ENCODE measurements around the gene NPIPA8. TPM values are rescaled to one million over a fixed set of nuclear protein-coding genes. Genes with fewer than 3 reads are reported as not detected.
"Not testable (repeated sequence)": the region's sequence is repeated elsewhere in the genome, so short reads cannot be mapped to it uniquely, and the experiment has no call there.

Gene NPIPA8
- total RNA-seq, 2 donors from 2014 or later, result 3.2 TPM; not detected in 1

DNA sequence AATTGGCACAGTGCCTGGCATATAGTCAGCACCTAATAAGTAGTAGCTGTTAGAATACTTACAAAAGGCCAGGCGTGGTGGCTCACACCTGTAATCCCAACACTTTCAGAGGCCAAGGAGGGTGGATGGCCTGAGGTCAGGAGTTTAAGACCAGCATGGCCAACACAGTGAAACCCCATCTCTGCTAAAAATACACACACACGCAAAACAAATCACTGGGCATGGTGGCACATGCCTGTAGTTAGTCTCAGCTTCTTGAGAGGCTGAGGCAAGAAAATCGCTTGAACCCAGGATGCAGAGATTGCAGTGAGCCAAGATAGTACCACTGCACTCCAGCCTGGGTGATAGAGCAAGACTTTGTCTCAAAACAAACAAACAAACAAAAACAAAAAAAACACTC is 29.3 kb downstream of the NPIPA8 start:
- H3K4me3 ChIP-seq; H3K27me3 ChIP-seq (replicated peaks; ENCODE audit: insufficient read depth); H3K36me3 ChIP-seq; DNase-seq (ENCODE audit: low spot score); H3K9me3 ChIP-seq; H3K27ac ChIP-seq; H3K4me1 ChIP-seq (replicated peaks); intact Hi-C loops (cut with DNase I): not testable (repeated sequence)
- no CpG with 5 or more reads among the region's 3 CpGs for WGBS

DNA sequence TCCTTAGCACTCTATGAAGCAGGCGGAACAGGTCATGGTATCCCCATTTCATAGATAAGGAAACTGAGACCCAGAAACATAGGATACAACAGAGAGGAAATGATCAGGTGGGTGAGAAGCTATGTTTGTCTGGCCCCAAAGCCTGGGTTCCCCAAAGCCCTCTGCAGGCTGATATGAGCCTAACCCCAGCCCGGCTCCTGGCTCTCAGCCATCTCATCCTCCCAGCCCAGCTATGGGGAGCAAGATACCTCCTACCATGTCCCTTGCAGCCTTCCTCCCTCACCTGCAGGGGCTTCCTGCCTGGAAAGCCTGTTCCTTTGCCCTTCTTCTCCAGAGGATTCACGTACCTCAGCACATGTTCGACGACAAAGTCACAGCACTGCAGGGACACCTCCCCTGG is 30.5 kb downstream of the NPIPA8 start:
- intact Hi-C loops (cut with DNase I); DNase-seq (ENCODE audit: low spot score); H3K4me3 ChIP-seq; H3K36me3 ChIP-seq; H3K27me3 ChIP-seq (replicated peaks; ENCODE audit: insufficient read depth); H3K4me1 ChIP-seq (replicated peaks); H3K9me3 ChIP-seq; H3K27ac ChIP-seq: not testable (repeated sequence)
- no CpG with 5 or more reads among the region's 5 CpGs for WGBS

DNA sequence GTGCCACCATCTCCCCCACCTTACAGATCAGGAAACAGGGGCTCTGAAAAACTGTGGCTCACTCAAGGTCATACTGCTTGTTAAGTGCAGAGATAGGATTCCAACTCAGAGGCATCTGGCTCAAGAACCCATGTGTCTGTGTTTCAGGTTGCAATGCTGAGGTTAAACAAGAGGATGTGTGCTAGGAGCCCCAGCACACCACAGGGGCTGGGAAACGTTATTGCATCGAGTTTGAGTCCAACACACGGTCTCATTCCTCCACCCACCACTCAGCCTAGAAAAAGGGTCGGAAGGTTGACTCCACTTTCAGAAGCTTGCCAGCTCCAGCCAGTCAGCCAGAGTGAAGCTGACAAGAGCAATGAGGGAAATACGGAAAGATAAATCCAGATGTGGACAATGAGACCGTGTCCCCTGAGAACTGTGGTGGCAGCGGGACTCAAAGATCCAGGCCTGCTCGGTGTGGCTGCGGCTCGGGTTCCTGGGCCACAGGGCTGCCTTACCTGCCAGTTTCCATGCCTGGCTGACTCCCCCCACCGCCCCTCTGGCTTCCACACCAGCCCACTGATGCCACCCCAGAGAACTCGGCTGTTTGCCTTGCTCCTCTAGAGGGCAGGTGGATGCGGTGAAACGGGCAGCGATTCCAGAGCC is 33.4 kb downstream of the NPIPA8 start:
- H3K27me3 ChIP-seq (replicated peaks; ENCODE audit: insufficient read depth); intact Hi-C loops (cut with DNase I); H3K9me3 ChIP-seq; DNase-seq (ENCODE audit: low spot score); H3K4me1 ChIP-seq (replicated peaks); H3K36me3 ChIP-seq; H3K27ac ChIP-seq; H3K4me3 ChIP-seq: not testable (repeated sequence)
- WGBS, result 35% methylated on average over 4 of the region's 15 CpGs

DNA sequence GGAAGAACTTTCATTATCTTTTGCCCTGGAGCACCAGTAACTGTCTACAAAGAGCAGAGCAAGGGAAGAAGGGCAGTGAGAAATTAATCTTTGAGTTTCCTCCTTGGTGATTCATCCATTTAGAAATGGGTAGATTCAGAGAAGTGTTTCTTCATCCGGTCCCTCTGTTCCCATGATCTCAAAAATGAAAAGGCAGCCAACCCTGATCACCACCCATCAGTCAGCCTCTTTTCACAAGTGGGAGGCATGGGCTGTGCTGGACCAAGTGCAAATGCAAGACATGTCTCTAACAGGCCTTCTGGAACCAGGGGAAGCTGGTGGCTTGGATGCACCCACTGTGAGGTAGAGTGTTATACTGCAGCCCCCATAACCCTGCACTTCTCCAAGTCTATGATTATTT is 38.8 kb downstream of the NPIPA8 start:
- H3K9me3 ChIP-seq; H3K27ac ChIP-seq; H3K4me1 ChIP-seq (replicated peaks); H3K4me3 ChIP-seq; H3K27me3 ChIP-seq (replicated peaks; ENCODE audit: insufficient read depth); DNase-seq (ENCODE audit: low spot score); H3K36me3 ChIP-seq; intact Hi-C loops (cut with DNase I): not testable (repeated sequence)
- no CpG with 5 or more reads among the region's 1 CpG for WGBS

DNA sequence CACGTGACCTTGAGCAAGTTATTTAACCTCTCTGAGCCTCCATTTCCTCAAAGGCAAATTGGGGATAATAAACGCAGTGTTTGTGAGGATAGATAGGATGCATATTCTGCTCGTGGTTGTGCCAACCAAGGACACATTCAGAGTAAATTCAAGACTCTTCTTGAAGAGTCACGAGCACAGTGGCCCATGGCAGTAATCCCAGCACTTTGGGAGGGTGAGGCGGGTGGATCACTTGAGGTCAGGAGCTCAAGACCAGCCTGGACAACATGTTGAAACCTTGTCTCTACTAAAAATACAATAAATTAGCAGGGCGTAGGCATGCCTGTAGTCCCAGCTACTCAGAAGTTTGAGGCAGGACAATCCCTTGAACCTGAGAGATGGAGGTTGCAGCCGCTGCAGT is 39.6 kb downstream of the NPIPA8 start:
- H3K9me3 ChIP-seq; H3K4me1 ChIP-seq (replicated peaks); DNase-seq (ENCODE audit: low spot score); H3K27ac ChIP-seq; intact Hi-C loops (cut with DNase I); H3K27me3 ChIP-seq (replicated peaks; ENCODE audit: insufficient read depth); H3K36me3 ChIP-seq; H3K4me3 ChIP-seq: not testable (repeated sequence)
- WGBS, result no CpG with 5 or more reads among the region's 7 CpGs

DNA sequence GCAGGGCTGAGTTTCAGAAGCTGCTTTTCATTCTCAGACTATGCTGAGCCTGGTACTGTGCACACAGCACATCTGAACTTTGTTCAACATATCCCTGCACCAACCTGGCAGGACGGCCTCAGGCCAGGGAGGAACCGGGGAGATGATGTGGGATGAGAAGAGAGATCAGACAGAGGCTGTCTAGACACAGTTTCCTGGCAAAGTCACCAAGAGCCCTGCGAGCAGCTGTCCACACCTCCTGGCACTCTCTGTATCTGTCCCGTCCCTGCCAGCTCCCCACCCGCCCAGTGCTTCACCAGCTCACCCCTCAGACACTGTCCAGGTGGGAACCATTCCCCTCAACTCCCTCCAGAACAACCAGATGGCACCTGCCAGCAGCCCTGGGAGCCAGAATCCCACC is 42.2 kb downstream of the NPIPA8 start:
- DNase-seq (ENCODE audit: low spot score); H3K4me1 ChIP-seq (replicated peaks); H3K36me3 ChIP-seq; H3K27me3 ChIP-seq (replicated peaks; ENCODE audit: insufficient read depth); H3K27ac ChIP-seq; intact Hi-C loops (cut with DNase I); H3K9me3 ChIP-seq; H3K4me3 ChIP-seq: not testable (repeated sequence)
- WGBS, result no CpG with 5 or more reads among the region's 5 CpGs

DNA sequence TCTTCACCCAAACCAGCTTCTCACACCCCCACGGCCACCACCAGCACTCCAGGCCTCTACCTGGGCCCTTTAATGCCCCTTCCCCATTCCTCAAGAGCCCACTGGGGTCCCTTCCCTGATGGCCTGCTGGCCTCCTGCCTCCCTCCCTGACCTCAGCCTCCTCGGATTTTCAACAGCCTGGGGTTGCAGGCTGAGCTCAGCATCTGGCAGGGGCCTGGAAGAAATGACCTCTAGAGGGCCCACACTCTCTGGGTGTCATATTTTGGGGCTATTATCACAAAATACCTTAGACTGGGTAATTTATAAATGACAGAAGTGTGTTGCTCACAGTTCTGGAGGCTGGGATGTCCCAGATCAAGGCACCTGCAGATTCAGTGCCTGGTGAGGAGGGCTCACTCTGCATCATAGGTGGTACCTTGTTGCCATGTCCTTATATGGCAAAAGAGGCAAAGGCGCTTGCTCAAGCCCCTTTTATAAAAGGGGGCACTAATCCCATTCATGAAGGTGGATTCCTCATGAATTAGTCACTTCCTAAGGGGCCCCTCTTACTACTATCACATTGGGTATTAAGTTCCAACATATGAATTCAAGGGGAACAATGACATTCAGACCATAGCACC is 43.1 kb downstream of the NPIPA8 start:
- H3K4me1 ChIP-seq (replicated peaks); H3K27me3 ChIP-seq (replicated peaks; ENCODE audit: insufficient read depth); H3K36me3 ChIP-seq; H3K4me3 ChIP-seq; DNase-seq (ENCODE audit: low spot score); H3K9me3 ChIP-seq; intact Hi-C loops (cut with DNase I); H3K27ac ChIP-seq: not testable (repeated sequence)
- WGBS, result no CpG with 5 or more reads among the region's 3 CpGs

DNA sequence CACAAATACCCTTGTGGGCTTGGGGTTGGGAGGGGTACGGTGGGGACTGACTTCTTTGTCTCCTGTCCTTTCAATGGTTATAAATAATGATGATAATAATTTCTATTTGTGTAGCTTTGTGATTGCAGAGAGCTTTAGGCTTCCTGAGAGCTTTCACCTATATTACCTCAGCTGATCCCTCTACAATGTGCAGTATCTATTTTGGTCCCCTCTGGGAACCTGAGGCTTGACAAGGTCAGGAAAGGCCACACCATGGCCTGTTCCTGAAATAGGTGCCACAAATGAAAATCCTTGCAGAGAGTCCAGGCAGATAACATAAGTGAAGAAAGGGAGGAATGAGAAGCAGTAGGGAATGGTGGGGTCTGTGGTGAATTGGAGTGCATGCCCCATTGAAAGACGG is 45.6 kb downstream of the NPIPA8 start:
- H3K9me3 ChIP-seq; H3K4me1 ChIP-seq (replicated peaks); H3K27me3 ChIP-seq (replicated peaks; ENCODE audit: insufficient read depth); H3K36me3 ChIP-seq; H3K27ac ChIP-seq; DNase-seq (ENCODE audit: low spot score); intact Hi-C loops (cut with DNase I); H3K4me3 ChIP-seq: not testable (repeated sequence)
- WGBS, result no CpG with 5 or more reads among the region's 2 CpGs

DNA sequence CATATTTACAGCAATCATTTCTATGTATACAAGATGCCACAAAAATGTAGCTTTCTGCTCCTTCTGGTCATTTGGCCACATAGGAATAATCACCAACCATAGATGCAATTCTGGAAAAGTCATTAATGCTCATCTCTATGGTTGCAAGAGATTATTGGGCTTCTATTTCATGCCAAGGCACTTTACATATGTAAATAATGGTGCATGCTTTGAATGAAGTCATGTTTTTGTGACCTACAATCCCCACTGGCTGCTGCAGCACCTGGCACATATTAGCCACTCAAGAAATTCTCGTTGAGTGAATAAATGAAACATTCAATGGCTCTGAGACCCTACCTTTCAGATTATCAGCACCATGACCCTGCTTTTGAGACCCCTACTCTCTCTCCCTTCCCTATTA is 50.2 kb downstream of the NPIPA8 start:
- H3K4me1 ChIP-seq (replicated peaks); H3K27me3 ChIP-seq (replicated peaks; ENCODE audit: insufficient read depth); H3K9me3 ChIP-seq; H3K36me3 ChIP-seq; H3K4me3 ChIP-seq; H3K27ac ChIP-seq; DNase-seq (ENCODE audit: low spot score); intact Hi-C loops (cut with DNase I): not testable (repeated sequence)
- 80% methylated on average over 1 of the region's 1 CpG for whole genome bisulfite sequencing

DNA sequence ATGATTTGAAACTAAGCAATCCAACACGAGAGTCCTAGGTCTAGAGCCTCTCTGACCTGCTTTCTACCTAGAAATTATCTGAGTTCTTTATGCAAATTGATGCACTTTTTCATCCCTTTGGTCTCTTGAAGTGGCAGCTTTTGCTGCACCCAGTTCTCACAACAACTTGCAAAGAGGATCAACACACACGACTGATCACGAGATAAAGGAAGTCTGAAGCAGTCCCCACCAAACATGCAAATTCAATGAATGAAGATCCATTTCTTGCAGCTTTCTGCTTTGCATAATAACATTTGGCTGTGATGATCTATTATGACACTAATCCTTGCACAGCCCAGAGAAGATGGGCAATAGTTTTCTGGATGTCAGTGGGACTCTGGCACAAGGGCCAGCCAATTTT is 56.2 kb downstream of the NPIPA8 start:
- intact Hi-C loops (cut with DNase I); H3K27me3 ChIP-seq (replicated peaks; ENCODE audit: insufficient read depth); H3K4me3 ChIP-seq; DNase-seq (ENCODE audit: low spot score); H3K9me3 ChIP-seq; H3K27ac ChIP-seq; H3K36me3 ChIP-seq; H3K4me1 ChIP-seq (replicated peaks): not testable (repeated sequence)
- WGBS, result no CpG with 5 or more reads among the region's 3 CpGs

DNA sequence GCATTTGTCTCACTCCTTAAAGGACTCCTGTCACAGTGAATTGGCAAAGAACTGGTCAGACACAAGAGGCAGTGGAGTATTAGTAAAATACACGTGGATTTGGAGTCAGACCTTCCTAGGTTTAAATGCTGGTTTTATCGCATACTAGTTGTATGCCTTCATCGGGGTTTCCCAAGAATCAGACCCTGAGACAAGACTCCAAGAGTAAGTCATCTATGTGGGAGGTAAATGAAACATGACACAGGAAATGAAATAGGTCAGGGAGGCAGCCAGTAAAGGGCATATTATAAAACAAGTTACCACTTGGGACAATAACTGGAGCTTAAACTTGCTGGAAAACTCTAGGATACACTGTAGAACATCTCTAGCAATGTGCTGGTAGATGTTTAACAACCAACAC is 59.8 kb downstream of the NPIPA8 start:
- H3K4me1 ChIP-seq (replicated peaks); H3K36me3 ChIP-seq; H3K27ac ChIP-seq; H3K9me3 ChIP-seq; DNase-seq (ENCODE audit: low spot score); H3K27me3 ChIP-seq (replicated peaks; ENCODE audit: insufficient read depth); H3K4me3 ChIP-seq; intact Hi-C loops (cut with DNase I): not testable (repeated sequence)
- no CpG with 5 or more reads among the region's 3 CpGs for WGBS

DNA sequence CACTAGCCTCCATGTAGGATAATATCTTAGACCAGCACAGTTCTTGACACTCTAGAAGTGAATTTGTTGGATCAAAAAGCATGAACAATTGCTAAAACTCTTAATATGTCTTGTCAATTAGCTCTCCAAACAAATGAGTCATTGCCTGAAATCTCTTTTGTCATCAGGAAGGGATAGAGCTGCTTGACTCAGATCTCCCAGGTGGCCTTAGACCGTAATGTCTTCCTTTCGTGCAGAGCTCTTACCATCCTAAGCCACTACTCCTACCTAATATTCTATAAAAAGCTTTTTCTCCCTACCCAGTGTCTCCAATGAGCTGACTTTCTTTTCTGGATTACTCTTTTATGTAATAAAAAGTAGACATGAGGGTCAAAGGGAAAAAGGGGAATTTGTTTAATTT is 66.4 kb downstream of the NPIPA8 start:
- H3K36me3 ChIP-seq; H3K9me3 ChIP-seq; H3K4me1 ChIP-seq (replicated peaks); H3K27me3 ChIP-seq (replicated peaks; ENCODE audit: insufficient read depth); DNase-seq (ENCODE audit: low spot score); H3K27ac ChIP-seq; intact Hi-C loops (cut with DNase I); H3K4me3 ChIP-seq: not testable (repeated sequence)
- no CpG with 5 or more reads among the region's 2 CpGs for WGBS
